Activated CD8-positive, alpha-beta memory T cell treated with anti-CD3 and anti-CD28 coated beads, Interleukin-2, amount 50 U/mL, for 48 hours (primary cell): Measurements from ENCODE around the gene STK10.

Experiments
- DNase-seq: peaks from one replicate; pipeline ENCODE4 v3.0.0-alpha.2; 2020

The STK10 gene

DNA sequence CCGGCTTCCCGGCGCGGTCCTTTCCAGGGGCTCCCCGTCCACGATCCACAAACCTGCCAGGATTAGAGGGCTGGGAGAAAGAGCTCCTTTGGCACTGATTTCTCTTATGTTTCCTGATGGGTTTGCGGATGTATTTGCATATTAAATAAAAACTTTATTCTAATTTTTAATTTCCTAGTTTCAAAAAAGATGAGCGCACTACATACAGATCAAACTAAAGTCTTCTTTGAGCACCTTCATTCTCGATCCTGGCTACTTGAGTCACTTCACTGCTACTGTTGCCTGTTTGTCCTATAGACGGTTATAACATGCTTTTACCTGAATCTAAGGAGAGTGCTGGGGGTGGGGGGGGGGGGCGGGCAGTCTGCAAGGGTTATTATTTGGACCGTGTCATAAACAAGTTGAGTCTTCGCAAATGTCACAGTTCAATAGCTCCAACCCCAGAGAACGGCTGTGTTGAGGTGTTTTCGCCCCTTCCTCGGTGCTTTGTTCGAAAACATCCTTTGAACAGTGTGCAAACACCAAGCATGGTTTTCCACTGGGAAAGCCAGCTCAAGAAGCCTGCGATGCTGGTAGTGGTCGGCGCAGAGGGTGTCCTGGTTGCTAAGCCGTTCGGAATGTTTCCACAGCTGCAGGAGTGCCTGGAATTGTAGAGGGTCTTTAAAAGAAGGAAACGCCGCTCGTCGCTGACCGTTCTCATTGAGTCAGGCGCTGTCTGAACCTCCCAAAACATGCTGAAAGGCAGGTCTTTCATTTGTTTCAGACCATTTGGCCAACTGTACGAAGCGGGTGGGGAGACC lies 1.1 kb upstream of the STK10 start:
- no peak for DNase-seq

DNA sequence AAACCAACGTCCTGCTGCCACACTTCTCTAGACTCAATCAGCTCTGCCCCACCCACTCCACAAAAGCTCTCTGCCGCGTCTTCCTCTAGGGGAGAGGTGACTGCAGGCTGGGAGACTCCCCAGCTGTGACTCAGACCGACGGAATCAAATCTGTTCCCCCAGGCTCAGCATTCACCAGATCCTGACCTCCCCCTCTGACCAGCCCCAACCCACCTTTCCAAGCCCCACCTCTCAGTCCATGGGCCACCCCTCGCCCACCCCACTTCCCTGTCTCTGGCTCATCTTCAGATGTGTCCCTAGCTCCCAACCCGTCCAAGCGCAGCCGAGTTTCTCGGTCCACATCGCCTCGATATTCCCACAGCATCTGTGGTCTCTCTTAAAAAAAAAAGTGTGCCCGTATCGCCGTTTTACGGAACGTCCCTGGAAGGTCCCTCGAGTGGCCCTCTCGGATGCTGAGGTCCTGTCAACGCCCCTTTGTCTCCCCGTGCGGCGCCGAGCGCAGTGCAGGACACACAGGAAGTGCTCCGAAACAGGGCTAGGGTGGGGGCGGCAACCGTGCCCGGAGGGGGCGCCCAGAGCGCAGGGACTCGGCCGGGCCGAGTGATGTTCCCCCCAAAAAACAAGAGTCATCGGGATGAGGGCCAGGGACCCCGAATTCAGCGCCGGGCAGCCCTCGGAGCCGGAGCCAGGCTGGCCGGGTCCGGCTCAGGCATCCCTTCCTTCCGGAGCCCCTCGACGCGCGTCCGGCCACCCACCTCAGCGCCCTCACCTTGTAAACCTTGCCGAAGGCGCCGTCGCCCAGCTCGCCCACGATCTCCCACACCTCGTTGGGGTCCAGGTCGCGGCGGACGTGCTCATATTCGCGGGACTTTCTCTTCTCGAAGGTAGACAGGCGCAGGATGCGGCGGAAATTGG lies 649 bp downstream of the STK10 start:
- peak; percentile 86 for DNase-seq

DNA sequence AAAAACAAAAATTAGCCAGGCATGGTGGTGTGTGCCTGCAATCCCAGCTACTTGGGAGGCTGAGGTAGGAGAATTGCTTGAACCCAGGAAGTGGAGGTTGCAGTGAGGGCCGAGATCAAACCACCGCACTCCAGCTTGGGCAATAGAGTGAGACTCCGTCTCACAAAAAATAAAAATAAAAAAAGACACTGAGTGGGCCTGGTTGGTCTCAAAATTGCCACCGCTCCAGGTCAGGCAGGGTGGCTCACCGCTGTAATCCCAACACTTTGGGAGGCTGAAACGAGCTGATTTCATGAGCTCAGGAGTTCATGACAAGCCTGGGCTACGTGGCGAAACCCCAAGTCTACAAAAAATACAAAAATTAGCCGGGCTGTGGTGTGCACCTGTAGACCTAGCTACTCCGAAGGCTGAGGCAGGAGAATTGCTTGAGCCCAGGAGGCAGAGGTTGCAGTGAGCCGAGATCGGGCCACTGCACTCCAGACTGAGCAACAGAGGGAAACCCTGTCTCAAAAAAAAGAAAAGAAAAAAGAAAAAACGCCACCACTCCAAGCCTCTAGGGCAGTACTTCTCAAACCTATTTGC lies 1.8 kb downstream of the STK10 start:
- DNase-seq: no peak

DNA sequence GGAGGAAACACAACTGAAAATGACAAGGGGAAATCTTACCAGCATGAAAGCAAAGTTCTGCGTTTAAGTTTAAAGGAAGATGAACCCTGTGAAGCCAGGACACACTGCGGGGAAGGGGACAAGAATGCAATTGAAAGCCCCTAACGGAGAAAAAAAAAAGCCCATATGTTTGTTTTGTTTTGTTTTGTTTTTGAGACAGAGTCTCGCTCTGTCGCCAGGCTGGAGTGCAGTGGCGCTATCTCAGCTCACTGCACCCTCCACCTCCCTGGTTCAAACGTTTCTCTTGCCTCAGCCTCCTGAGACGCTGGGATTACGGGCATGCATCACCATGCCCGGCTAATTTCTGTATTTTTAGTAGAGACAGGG lies 2.9 kb downstream of the STK10 start:
- DNase-seq: peak; percentile 56

DNA sequence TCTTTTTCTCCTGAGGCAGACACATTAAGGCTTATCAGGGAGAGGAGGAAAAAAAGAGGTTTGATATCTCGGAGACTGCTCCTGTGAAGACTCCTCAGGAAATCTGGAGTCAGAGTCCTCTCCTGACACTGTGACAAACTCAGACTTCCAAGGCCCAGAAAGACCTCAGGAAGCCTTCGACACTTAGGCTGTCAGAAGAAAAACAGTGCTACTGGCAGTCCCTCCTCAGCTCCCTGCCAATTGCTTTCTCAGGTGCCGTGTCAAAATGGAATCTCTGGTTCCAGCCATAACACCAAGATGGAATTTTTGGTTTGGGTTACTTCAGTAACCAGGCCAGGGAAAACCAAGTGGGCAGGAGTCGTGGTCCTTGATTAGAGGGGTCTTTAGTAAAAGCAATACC lies 4.1 kb downstream of the STK10 start:
- no peak for DNase-seq

DNA sequence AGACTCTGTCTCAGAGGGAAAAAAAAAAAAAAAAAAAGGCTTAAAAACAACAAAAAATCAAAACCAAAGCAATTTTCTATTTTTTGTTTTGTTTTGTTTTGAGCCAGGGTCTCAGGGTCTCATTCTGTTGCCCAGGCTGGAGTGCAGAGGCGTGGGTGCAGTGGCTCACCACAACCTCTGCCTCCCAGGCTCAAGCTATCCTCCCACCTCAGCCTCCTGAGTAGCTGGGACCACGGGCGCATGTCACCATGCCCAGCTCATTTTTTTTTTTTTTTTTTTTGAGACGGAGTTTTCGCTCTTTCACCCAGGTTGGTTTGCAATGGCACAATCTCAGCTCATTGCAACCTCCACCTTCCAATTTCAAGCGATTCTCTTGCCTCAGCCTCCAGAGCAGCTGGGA lies 5.7 kb downstream of the STK10 start:
- DNase-seq: no peak

DNA sequence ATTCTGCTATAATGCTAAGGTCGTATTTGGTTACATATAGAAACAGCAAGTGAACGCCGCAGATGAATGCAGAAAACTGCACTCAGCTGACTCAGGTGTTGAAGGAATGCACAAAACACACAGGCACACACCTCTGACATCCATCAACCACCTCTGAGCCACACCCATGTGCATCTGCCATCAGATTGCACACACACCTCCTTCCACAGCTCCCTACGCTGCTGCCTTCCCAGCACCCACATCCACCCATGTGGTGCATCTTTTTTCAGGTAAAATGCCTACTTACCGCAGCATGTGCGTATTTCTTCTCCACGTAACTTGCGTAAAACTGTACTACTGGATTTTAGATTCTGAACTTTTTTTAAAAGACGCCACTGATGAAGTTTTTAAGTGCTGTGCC lies 7.1 kb downstream of the STK10 start:
- DNase-seq: no peak

DNA sequence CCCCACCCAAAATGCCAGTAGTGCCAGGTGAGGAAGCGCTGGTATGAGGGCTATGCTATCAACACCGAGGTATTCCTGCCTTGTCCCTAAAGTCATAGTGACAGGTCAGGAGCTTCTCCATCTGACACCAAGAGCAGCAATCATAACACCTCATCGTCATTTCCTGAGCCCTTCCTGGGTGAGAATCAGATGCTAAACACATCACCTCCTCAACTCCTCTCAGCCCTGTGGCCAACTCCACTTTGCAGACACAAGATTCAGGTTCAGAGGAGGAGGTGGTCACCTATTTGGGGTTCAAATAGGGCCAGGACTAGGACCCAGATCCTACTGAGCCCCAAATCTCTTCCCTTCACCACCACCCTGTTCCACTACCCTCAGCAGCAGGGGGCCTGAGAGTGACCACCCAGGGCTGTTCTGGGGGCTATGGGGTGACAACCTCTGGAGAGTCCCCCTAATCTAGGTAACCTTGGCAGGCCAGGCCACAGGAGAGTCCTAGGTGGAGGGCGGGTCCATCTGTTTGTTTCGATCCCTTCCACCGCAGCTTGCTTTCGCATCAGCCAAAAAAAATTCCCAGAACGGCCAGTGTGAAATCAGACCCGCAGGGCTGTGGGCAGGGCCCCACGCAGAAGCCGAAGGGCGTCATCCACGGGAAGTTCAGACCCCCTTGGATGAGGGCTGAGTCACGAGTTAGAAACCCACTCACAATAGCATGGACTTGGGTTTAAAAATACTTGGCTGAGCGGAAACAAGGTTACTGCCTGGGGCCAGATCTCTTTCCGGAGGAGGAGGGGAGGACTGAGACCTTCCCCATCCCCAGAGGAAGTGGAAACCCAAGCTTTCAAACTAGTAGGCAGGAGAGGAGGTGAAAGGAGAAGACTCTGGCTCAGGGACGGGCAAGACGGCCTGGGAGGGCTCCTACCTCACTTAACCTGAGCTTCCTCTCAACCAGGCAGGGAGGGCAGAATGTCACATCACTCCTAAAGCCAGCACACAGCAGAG lies 8.7 kb downstream of the STK10 start:
- peak; percentile 73 for DNase-seq

DNA sequence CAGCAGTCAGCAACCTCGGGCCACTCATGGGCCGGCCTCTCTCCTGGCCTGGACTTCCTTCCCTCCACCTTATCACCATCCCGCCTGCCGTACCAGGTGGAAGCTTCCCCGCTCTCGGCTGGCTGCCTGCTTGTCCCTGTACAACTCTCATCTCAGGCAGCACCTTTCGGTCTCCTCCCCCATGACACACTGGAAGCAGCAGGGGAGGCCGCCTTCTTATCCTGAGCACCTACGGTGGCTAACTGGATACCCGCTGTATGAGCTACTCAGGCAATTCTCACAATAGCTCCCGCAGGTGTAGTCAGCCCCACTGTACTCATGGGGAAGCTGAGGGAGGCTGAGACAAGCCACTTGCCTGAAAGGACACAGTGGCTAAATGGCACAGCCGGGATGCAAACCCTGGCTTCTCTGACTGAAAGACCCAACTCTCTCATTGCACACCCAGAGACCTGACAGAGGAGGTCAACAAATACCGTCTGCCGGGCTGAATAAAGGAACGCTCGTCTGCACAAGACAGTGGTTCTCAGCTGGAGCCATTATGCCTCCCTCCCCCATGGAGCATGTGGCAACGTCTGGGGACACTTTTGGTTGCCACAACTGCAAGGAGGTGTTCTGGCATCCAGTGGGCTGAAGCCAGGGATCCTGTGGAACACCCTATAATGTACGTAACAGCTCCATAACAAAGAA lies 9.6 kb downstream of the STK10 start:
- no peak for DNase-seq

DNA sequence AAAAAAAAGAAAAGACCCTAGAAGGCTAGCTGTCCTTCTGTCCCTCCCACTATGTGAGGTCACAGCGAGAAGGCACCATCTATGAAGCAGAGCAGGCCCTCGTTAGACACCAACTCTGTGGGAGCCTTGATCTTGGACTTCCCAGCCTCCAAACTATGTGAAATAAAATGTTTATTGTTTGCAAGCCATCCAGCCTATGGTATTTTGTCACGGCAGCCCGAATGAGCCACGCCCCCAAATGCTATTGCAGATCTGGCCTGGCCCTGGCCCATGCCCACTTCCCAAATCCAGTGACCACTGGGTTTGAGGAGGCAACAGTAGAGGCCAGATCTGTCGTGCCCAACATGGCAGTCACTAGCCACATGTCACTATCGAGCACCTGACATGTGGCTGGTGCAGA lies 10.8 kb downstream of the STK10 start:
- DNase-seq: no peak

DNA sequence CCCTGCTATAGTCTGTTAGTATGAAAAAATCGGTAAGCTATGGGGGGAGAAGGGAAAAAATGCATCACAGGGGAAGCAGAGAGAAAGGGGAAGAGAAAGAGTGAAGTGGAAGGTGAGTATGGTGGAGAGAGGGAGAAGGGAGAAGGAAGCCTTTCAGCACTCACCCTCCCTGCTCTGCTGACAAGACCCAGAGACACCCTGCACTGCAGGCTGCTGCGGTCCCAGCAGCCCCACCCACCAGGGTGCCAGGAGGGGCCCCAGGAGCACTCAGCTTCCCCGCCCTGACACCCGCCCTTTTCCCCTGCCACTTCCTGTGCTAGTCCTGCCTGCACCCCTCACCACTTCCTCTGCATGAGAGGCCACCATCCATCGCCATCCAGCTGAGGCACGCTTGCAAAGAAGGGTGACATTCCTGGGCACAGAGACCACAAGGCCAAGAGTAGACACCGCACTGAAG lies 12.7 kb downstream of the STK10 start:
- DNase-seq: peak; percentile 90

DNA sequence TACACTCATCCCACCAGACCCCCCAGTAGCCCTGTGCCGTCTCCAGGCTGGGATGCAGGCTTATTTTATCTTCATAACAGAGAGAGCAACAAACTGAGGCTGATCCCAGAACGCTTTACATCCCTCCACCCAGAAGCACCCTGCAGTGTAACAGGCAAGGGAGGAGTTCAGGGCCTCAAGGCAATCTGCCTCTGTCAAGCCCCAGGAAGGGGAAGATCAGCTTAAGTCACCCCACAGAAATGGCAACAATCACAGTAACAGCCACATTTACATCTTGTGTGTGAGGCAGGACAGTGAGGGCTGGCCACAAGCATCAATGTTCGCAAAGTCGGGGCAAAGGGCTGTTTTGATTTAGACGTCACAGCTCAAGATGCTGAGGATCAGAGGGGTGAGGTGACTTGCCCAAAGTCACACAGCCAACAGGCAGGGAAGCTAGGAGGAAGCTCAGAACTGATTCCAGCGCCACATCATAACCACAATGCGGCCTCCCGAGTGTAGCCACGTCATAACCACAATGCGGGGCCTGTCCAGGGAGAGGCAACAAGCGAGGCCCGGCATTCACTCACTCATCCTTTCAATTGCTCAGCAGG lies 14.4 kb downstream of the STK10 start:
- DNase-seq: peak; percentile 89

DNA sequence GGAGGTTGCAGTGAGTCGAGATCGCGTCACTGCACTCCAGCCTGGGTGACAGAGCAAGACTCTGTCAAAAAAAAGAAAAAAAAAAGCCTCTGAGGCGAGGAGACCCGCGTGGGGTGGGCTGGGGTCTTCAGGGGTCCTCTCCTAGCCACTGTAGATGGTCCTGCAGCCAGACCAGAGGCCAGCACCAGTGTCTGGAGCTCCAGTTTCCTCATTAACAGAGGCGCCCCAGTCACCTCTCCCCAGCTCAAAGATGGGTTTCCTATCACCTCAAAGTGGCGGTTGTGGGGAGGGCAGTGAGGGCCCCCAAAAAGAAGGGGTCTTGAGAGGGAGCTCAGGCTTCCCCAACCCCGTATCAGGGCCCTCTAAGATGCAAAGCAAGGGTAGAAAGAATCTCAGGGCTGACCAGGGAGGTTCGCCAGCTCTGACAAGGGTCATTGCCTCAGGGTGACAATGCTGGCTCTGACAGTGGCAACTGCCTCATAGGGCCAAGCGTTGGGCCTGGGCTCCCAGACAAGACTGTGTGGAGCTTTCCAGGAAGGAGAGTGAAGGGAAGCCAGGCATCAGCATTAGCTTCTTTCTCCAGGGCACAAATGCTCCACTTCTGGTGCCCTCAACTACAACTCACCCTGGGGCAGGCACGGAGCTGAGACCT lies 15.0 kb downstream of the STK10 start:
- DNase-seq: no peak

DNA sequence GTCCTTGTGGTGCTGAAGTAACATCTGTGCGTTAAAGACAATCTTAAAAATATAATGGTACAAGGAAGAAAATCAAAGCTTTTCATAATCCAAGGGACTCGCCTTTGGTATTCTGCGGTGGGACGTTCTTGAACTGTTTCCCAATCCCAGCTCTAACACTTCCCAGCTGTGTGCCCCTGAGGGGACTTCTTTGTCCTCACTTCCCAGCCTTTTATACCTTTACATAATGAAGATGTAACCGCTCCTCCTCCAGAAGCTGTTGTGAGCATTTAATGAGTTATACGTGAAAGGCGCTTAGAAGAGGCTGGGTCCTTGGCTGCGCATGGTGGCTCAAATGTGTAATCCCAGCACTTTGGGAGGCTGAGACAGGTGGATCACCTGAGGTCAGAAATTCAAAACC lies 16.9 kb downstream of the STK10 start:
- DNase-seq: no peak

DNA sequence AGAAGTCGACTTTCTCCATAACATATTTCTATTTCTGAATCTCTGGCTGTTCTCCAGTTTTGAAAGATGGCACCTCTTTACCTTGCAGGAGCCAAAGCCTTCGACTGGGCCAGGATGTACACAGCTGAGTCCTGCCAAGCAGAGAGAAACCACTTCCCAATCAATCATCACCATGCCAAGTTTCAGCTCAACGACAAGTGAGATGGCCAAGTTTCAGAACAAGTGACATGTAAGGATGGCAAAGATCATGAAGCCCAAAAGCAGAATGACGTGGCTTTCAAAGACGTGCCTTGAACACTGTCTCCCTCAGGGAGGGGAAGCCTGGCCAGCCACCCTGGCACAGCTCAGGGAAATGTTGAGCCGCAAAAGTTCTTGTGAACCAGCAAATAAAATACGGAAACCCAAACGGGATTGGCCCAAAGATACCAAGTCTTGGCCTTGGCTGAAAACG lies 17.7 kb downstream of the STK10 start:
- DNase-seq: no peak

DNA sequence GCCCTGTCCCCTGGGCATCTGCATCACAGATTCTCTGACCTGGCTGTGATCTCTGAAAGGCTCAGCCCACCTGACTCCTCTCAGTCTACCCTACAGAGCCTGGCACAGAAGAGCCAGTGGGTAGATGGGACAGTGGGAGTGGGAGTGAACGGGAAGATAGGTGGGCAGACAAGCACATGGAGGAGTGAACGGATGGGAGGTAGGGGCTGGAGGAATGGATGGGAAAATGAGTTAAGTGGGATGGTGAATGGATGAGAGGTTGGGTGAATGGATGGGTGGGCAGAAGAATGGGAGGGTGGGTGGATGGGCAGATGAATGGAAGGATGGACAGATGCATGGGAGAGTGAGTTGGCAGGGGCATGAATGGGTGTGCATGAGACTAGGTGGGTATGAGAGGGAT lies 18.8 kb downstream of the STK10 start:
- no peak for DNase-seq

DNA sequence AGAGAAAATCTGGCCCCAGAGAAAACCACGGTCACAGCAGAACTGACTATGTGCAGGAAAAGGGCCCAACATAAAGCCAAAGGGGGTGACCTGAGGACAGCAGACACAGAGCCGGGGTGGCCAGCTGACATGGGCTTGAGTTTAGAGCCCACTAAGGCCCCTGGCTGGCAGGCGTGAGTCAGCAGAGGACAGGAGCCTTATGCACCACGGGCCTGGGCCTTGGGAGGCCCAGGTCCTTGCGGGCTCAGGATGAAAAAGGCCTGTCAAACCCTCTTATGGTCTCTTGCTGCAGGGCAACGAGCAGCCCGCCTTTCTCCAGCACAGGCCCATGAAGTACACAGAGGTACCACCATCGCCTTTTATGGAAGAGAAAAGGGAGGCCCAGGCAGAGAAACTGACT lies 19.7 kb downstream of the STK10 start:
- no peak for DNase-seq

DNA sequence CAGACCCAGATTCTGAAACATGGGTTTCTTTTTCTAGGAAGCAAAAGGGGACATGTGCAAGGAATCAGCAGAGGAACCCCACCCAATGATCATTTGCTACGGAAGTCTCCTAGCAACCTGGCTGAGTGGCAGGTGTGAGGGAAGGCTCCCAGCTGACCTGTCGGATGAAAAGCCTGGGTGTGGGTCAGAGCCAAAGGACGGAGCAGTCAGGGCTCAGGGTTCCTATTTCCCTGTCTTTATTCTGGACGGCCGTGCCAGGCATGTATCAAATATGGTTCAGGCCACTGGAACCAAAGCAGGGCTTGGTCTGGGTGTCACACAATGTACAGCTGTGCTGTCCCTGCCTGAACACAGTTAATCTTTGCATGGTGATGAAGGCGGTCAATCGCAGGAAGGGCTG lies 20.1 kb downstream of the STK10 start:
- DNase-seq: no peak

DNA sequence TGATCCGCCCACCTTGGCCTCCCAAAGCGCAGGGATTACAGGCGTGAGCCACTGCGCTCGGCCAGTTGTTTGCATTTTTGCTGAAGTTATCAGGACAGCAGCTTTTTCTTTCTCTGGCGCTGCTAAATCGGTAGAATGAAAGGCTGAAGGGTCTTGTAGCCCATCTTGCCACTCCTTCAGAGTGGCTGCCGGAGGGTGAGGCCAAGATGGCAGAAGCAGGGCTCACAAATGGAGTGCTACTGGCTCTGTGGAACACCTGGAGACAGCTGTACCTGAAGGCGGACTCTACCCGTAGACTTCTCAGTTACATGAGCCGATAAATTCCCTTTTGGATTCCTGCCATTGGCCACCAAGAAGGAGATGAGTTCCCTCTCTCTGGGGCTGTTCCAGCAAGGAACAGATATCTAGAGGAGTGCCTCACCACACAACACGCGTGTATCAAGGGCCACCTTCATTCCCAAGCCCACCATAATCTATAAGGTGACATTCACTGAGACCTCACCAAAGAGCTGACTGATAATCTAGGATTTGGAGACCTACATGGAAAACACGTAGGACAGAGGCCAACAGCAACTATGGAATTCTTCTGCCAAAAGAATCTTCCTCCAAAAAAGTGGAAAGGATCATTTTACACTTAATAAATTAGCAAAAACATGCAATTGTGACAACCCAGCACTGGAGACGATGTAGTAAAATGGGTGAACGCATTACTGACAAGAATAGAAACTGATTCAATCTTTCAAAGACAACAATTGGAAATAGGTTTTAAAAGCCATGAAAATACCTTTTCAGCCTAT lies 21.8 kb downstream of the STK10 start:
- no peak for DNase-seq

DNA sequence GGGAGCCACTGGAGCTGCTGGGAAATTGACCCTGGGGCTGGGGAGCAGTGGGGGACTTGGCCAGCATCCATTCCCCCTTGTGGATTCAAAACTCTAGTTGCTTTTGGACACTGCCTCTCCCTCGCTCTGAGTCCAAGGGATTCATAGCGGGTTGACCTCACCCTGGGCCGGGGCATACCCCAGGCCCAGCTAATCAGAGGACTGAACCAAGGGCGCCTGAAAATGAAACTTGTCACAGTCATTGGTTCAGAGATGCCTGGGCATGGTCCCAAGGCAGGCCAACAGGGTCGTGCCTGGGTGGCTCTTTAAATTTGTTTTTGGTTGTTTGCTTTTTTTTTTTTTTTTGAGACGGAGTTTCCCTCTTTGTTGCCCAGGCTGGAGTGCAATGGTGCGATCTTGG lies 22.6 kb downstream of the STK10 start:
- no peak for DNase-seq
